GM19035 (cell line): ENCODE measurements around the gene ZNF205.

ENCODE experiments used
- ATAC-seq: cut with Tn5 transposase; IDR thresholded peaks from one replicate; pipeline ENCODE4 v1.9.1; 2021; ENCODE audit not compliant: unreplicated experiment

Gene ZNF205

GRCh38 chr16:3147046-3147756 is 34.8 kb downstream of the ZNF205 start:
- no peak for ATAC-seq

- no peak for ATAC-seq
Measured at GRCh38 chr16:3147757-3148104, 35.3 kb downstream of the ZNF205 start.

- ATAC-seq: no peak
Measured at GRCh38 chr16:3148256-3149192, 36.1 kb downstream of the ZNF205 start.

- ATAC-seq: no peak
Measured at GRCh38 chr16:3149193-3149530, 36.8 kb downstream of the ZNF205 start.

GRCh38 chr16:3149630-3150345 is 37.4 kb downstream of the ZNF205 start:
- peak; percentile 17 for ATAC-seq

- peak; percentile 80 for ATAC-seq
Measured at GRCh38 chr16:3150346-3151218, 38.2 kb downstream of the ZNF205 start.

- ATAC-seq: no peak
Measured at GRCh38 chr16:3152027-3152276, 39.6 kb downstream of the ZNF205 start.

- no peak for ATAC-seq
Measured at GRCh38 chr16:3152277-3152990, 40.0 kb downstream of the ZNF205 start.

GRCh38 chr16:3152991-3153368 is 40.6 kb downstream of the ZNF205 start:
- no peak for ATAC-seq

- ATAC-seq: no peak
Measured at GRCh38 chr16:3155181-3155580, 42.8 kb downstream of the ZNF205 start.

- ATAC-seq: no peak
Measured at GRCh38 chr16:3155972-3156371, 43.6 kb downstream of the ZNF205 start.

- no peak for ATAC-seq
Measured at GRCh38 chr16:3157229-3158025, 45.0 kb downstream of the ZNF205 start.

- no peak for ATAC-seq
Measured at GRCh38 chr16:3158026-3158509, 45.7 kb downstream of the ZNF205 start.

- ATAC-seq: peak; percentile 56
Measured at GRCh38 chr16:3158510-3159314, 46.3 kb downstream of the ZNF205 start.

GRCh38 chr16:3161235-3162018 is 49.0 kb downstream of the ZNF205 start:
- no peak for ATAC-seq

GRCh38 chr16:3164121-3164991 is 52.0 kb downstream of the ZNF205 start:
- no peak for ATAC-seq
